K562 (cell line): ENCODE measurements around the gene ADAMTS2. TPM values are rescaled to one million over a fixed set of nuclear protein-coding genes. Genes with fewer than 3 reads are reported as not detected.

Source experiments
- E2F8 ChIP-seq: fragments of 450-650 bp; IDR thresholded peaks from 2 replicates; pipeline ENCODE4 v1.7.1; 2018; ENCODE audit warnings: mild to moderate bottlenecking, low read depth; ENCODE audit not compliant: partially characterized antibody
- HNRNPLL ChIP-seq: fragments of 200-400 bp; formaldehyde crosslinking; IDR thresholded peaks from 2 replicates; pipeline ENCODE4 v1.6.1; 2017; ENCODE audit warnings: low read length, low read depth, mild to moderate bottlenecking; ENCODE audit not compliant: poor library complexity, severe bottlenecking
- ZFP36 ChIP-seq: fragments of 150-350 bp; IDR thresholded peaks from 2 replicates; pipeline ENCODE4 v1.6.1; 2018; ENCODE audit warnings: low read length, low read depth; ENCODE audit not compliant: partially characterized antibody
- ZNF583 ChIP-seq: fragments of 250-450 bp; sonication (Bioruptor Pico); IDR thresholded peaks from 2 replicates; pipeline ENCODE4 v1.4.0; 2020
- polyA plus RNA-seq, 8 experiments: library from polyadenylated mRNA; depleted of rRNA in 4 of 8; stranded (reverse) in 5 of 8; unstranded in 3 of 8; fragments of >200 nt; fragmentation: Nextera tagmentation in 2 of 8; fragmentation: Illumina TruSeq in 1 of 8; extraction: Ambion mirVana in 2 of 8; extraction: Trizol in 1 of 8; gene quantifications; 2 replicates each; pipeline versions ENCODE4 v1.2.1 to v1.2.3, GENCODE V29; 2011 to 2014; ENCODE audit warnings: inconsistent platforms in 1 of 8, missing spikeins in 1 of 8
- total RNA-seq, 7 experiments: library from RNA; depleted of rRNA in 6 of 7; stranded (reverse); fragments of >200 nt in 6 of 7; fragmentation: Illumina TruSeq in 2 of 7; extraction: Trizol in 2 of 7; gene quantifications; 2 replicates each; pipeline versions ENCODE4 v1.2.1 to v1.2.3, GENCODE V29; 2011 to 2021; ENCODE audit warnings: low replicate concordance in 1 of 7
- TF ChIP-seq, protein P1 (sequence below), 2 experiments: fragments of 450-650 bp; IDR thresholded peaks; 2 replicates each; pipeline ENCODE4 v1.6.1; 2018; ENCODE audit warnings: mild to moderate bottlenecking in 2 of 2, low read depth in 1 of 2; ENCODE audit not compliant: partially characterized antibody in 2 of 2
- TF ChIP-seq, protein P2 (sequence below): fragments of 450-650 bp; formaldehyde crosslinking; conservative IDR thresholded peaks from 2 replicates; pipeline ENCODE4 v1.4.0; 2022; ENCODE audit warnings: mild to moderate bottlenecking, missing genetic modification characterization
- TF ChIP-seq, protein P3 (sequence below): sonication (generic); formaldehyde crosslinking; IDR thresholded peaks from 2 replicates; pipeline ENCODE4 v1.8.1; 2023; ENCODE audit warnings: mild to moderate bottlenecking, missing genetic modification reagents
- TF ChIP-seq, protein P4 (sequence below): fragments of 250-450 bp; sonication (Bioruptor Pico); IDR thresholded peaks from 2 replicates; pipeline ENCODE4 v1.8.0; 2021; ENCODE audit warnings: moderate library complexity, mild to moderate bottlenecking, inconsistent platforms

Gene ADAMTS2
- total and polyA plus RNA-seq, 9 of the 15 experiments (the other 6 are each of a cell fraction or from before 2014, with no cell fraction given), result not detected

- TF ChIP-seq, protein P1, sequence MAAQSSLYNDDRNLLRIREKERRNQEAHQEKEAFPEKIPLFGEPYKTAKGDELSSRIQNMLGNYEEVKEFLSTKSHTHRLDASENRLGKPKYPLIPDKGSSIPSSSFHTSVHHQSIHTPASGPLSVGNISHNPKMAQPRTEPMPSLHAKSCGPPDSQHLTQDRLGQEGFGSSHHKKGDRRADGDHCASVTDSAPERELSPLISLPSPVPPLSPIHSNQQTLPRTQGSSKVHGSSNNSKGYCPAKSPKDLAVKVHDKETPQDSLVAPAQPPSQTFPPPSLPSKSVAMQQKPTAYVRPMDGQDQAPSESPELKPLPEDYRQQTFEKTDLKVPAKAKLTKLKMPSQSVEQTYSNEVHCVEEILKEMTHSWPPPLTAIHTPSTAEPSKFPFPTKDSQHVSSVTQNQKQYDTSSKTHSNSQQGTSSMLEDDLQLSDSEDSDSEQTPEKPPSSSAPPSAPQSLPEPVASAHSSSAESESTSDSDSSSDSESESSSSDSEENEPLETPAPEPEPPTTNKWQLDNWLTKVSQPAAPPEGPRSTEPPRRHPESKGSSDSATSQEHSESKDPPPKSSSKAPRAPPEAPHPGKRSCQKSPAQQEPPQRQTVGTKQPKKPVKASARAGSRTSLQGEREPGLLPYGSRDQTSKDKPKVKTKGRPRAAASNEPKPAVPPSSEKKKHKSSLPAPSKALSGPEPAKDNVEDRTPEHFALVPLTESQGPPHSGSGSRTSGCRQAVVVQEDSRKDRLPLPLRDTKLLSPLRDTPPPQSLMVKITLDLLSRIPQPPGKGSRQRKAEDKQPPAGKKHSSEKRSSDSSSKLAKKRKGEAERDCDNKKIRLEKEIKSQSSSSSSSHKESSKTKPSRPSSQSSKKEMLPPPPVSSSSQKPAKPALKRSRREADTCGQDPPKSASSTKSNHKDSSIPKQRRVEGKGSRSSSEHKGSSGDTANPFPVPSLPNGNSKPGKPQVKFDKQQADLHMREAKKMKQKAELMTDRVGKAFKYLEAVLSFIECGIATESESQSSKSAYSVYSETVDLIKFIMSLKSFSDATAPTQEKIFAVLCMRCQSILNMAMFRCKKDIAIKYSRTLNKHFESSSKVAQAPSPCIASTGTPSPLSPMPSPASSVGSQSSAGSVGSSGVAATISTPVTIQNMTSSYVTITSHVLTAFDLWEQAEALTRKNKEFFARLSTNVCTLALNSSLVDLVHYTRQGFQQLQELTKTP (IDR thresholded peaks at IDR 0.05; ENCODE audit: low read depth in 1 of 2, partially characterized antibody in 2 of 2), result no peak
- TF ChIP-seq E2F8, result no peak
- TF ChIP-seq, protein P2, sequence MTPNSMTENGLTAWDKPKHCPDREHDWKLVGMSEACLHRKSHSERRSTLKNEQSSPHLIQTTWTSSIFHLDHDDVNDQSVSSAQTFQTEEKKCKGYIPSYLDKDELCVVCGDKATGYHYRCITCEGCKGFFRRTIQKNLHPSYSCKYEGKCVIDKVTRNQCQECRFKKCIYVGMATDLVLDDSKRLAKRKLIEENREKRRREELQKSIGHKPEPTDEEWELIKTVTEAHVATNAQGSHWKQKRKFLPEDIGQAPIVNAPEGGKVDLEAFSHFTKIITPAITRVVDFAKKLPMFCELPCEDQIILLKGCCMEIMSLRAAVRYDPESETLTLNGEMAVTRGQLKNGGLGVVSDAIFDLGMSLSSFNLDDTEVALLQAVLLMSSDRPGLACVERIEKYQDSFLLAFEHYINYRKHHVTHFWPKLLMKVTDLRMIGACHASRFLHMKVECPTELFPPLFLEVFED (CRISPR knock-in tag), result no peak
- TF ChIP-seq, protein P3, sequence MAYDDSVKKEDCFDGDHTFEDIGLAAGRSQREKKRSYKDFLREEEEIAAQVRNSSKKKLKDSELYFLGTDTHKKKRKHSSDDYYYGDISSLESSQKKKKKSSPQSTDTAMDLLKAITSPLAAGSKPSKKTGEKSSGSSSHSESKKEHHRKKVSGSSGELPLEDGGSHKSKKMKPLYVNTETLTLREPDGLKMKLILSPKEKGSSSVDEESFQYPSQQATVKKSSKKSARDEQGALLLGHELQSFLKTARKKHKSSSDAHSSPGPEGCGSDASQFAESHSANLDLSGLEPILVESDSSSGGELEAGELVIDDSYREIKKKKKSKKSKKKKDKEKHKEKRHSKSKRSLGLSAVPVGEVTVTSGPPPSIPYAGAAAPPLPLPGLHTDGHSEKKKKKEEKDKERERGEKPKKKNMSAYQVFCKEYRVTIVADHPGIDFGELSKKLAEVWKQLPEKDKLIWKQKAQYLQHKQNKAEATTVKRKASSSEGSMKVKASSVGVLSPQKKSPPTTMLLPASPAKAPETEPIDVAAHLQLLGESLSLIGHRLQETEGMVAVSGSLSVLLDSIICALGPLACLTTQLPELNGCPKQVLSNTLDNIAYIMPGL, result no peak
- TF ChIP-seq, protein P4, sequence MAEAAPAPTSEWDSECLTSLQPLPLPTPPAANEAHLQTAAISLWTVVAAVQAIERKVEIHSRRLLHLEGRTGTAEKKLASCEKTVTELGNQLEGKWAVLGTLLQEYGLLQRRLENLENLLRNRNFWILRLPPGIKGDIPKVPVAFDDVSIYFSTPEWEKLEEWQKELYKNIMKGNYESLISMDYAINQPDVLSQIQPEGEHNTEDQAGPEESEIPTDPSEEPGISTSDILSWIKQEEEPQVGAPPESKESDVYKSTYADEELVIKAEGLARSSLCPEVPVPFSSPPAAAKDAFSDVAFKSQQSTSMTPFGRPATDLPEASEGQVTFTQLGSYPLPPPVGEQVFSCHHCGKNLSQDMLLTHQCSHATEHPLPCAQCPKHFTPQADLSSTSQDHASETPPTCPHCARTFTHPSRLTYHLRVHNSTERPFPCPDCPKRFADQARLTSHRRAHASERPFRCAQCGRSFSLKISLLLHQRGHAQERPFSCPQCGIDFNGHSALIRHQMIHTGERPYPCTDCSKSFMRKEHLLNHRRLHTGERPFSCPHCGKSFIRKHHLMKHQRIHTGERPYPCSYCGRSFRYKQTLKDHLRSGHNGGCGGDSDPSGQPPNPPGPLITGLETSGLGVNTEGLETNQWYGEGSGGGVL (CRISPR knock-in tag), result no peak
- TF ChIP-seq ZFP36, result no peak
- no peak for TF ChIP-seq HNRNPLL
- no peak for TF ChIP-seq ZNF583 (CRISPR knock-in tag)
Observed at GRCh38 chr5:179238628-179238970, 106.7 kb downstream of the ADAMTS2 start (continued).
